HCT116 (cell line): ENCODE measurements around the gene DNAJC1. TPM values are rescaled to one million over a fixed set of nuclear protein-coding genes. Genes with fewer than 3 reads are reported as not detected.

ENCODE experiments used
- ATAC-seq: fragments of 200-7000 bp; cut with Tn5 transposase; 2 replicates; pipeline ENCODE4 v1.9.1; 2020; ENCODE audit warnings: mild to moderate bottlenecking, moderate library complexity
- BruUV-seq: library from RNA; stranded (reverse); fragments of 400-500 nt; replicated peaks from 2 replicates; lab custom pipeline; 2021; lab: Mats Ljungman, UMichigan
- CTCF ChIA-PET: fragments of 300-600 bp; sonication (Branson Sonifier 250); formaldehyde crosslinking; loops from one replicate; lab custom pipeline; 2021; ENCODE audit warnings: antibody characterized with exemption; lab: Charles Lee
- POLR2A ChIA-PET: fragments of 300-600, 350-600 bp; sonication (Branson Sonifier 250); formaldehyde crosslinking; loops from one replicate; lab custom pipeline; 2021; ENCODE audit warnings: antibody characterized with exemption; lab: Charles Lee
- RAD21 ChIA-PET, 2 experiments: fragments of 300-600 bp; sonication (Branson Sonifier 250); formaldehyde crosslinking; loops; one replicate each; lab custom pipeline; 2023; ENCODE audit warnings: low total read pairs in 2 of 2; ENCODE audit not compliant: uncharacterized antibody in 2 of 2, unreplicated experiment in 2 of 2, low non-redundant PET in 1 of 2; lab: Charles Lee
- DNase-seq: peaks from one replicate; pipeline ENCODE4 v3.0.0-alpha.2; 2010; ENCODE audit warnings: low read depth, low spot score
- H2AFZ ChIP-seq: fragments of 200-600 bp; shearing (Covaris generic), sonication (generic); 2 replicates; pipeline ENCODE4 v1.6.1; 2017; ENCODE audit warnings: low read depth, mixed run types, mixed read lengths, antibody characterized with exemption, low read length; ENCODE audit not compliant: poor library complexity, severe bottlenecking
- H3K27ac ChIP-seq: 2 replicates; pipeline ENCODE4 v1.5.1; 2012; ENCODE audit warnings: low read depth, low read length
- H3K27me3 ChIP-seq: fragments of 200-600 bp; sonication (generic); 2 replicates; pipeline ENCODE4 v1.6.1; 2016; ENCODE audit warnings: mixed run types, low read length, mixed read lengths; ENCODE audit not compliant: insufficient read depth
- H3K36me3 ChIP-seq, 2 experiments: fragments of 200-500 bp in 1 of 2; fragments of 200-600 bp in 1 of 2; sonication (Bioruptor generic) in 1 of 2; sonication (generic) in 1 of 2; 2 replicates each; pipeline versions ENCODE4 v1.5.1 to v1.6.1; 2014 to 2016; ENCODE audit warnings: low read length in 2 of 2, inconsistent platforms in 1 of 2, mixed read lengths in 1 of 2, mixed run types in 1 of 2; ENCODE audit not compliant: insufficient read depth in 2 of 2, control insufficient read depth in 1 of 2
- H3K4me1 ChIP-seq, 2 experiments: fragments of 200-600 bp in 1 of 2; sonication (generic) in 1 of 2; 2 replicates each; pipeline versions ENCODE4 v1.5.1 to v1.6.1; 2012 to 2017; ENCODE audit warnings: low read length in 2 of 2, inconsistent platforms in 1 of 2, mild to moderate bottlenecking in 1 of 2, mixed read lengths in 1 of 2, mixed run types in 1 of 2, moderate library complexity in 1 of 2; ENCODE audit not compliant: insufficient read depth in 2 of 2, control insufficient read depth in 1 of 2
- H3K4me2 ChIP-seq: fragments of 200-600 bp; sonication (generic); 2 replicates; pipeline ENCODE4 v1.6.1; 2017; ENCODE audit warnings: mixed run types, low read length, mixed read lengths
- H3K4me3 ChIP-seq, 2 experiments: fragments of 200-600 bp in 1 of 2; sonication (generic) in 1 of 2; replicated peaks in 1 of 2; 2 replicates each; pipeline ENCODE4 v1.5.1; 2011 to 2016; ENCODE audit warnings: low read length in 2 of 2, control low read depth in 1 of 2, low read depth in 1 of 2, mild to moderate bottlenecking in 1 of 2, mixed read lengths in 1 of 2, mixed run types in 1 of 2
- H3K79me2 ChIP-seq: fragments of 200-600 bp; sonication (generic); 2 replicates; pipeline ENCODE4 v1.6.1; 2017; ENCODE audit warnings: mild to moderate bottlenecking, mixed run types, low read length, moderate library complexity, mixed read lengths; ENCODE audit not compliant: insufficient read depth
- H3K9ac ChIP-seq: fragments of 200-600 bp; sonication (generic); 2 replicates; pipeline ENCODE4 v1.6.1; 2016; ENCODE audit warnings: low read length, mixed read lengths
- H3K9me2 ChIP-seq: fragments of 200-600 bp; sonication (generic), shearing (Covaris generic); 2 replicates; pipeline ENCODE4 v1.6.1; 2017; ENCODE audit warnings: mixed run types, mild to moderate bottlenecking, moderate library complexity; ENCODE audit not compliant: insufficient read depth
- H3K9me3 ChIP-seq, 2 experiments: fragments of 200-500 bp in 1 of 2; fragments of 200-600 bp in 1 of 2; sonication (Bioruptor generic) in 1 of 2; sonication (generic) in 1 of 2; 2 replicates each; pipeline ENCODE4 v1.6.1; 2014 to 2017; ENCODE audit warnings: low read length in 2 of 2, mixed read lengths in 2 of 2, inconsistent platforms in 1 of 2, low read depth in 1 of 2, mild to moderate bottlenecking in 1 of 2, mixed run types in 1 of 2, moderate library complexity in 1 of 2; ENCODE audit not compliant: control insufficient read depth in 1 of 2, insufficient read depth in 1 of 2
- H4K20me1 ChIP-seq: fragments of 200-600 bp; sonication (generic), shearing (Covaris generic); 2 replicates; pipeline ENCODE4 v1.6.1; 2017; ENCODE audit warnings: mixed run types, mild to moderate bottlenecking, moderate library complexity; ENCODE audit not compliant: insufficient read depth
- CBX3 ChIP-seq: IDR thresholded peaks from 2 replicates; pipeline ENCODE4 v1.6.1; 2012; ENCODE audit warnings: low read depth
- CEBPB ChIP-seq: IDR thresholded peaks from 2 replicates; pipeline ENCODE4 v1.6.1; 2012; ENCODE audit warnings: low read depth
- CTCF ChIP-seq, 3 experiments: fragments of 200-600 bp in 1 of 3; sonication (generic) in 1 of 3; IDR thresholded peaks in 2 of 3; conservative IDR thresholded peaks in 1 of 3; 2 replicates each; pipeline ENCODE4 v1.5.1; 2012 to 2017; ENCODE audit warnings: low read depth in 2 of 3, low read length in 2 of 3, antibody characterized with exemption in 1 of 3, borderline replicate concordance in 1 of 3, control low read depth in 1 of 3, mild to moderate bottlenecking in 1 of 3, mixed read lengths in 1 of 3, mixed run types in 1 of 3, moderate library complexity in 1 of 3; ENCODE audit not compliant: insufficient read depth in 1 of 3
- REST ChIP-seq: IDR thresholded peaks from 2 replicates; pipeline ENCODE4 v1.6.1; 2012; ENCODE audit warnings: low read depth
- ZNF274 ChIP-seq: fragments of 200-500 bp; sonication (Bioruptor generic); IDR thresholded peaks from 2 replicates; pipeline ENCODE4 v1.6.1; 2014; ENCODE audit warnings: mild to moderate bottlenecking, low read depth, low read length, inconsistent platforms
- intact Hi-C: fragments of 100-400 bp; cut with micrococcal nuclease; formaldehyde crosslinking; loops from 2 replicates; pipeline ENCODE4 v1.10.0; 2022
- total RNA-seq: library from RNA; stranded (reverse); gene quantifications from one replicate; pipeline ENCODE4 v1.2.1, GENCODE V29; 2021; ENCODE audit not compliant: unreplicated experiment

DNAJC1 gene
- total RNA-seq, 1 experiment from 2014 or later: 17.9 TPM

- intact Hi-C loops: no loop called here
- TF ChIP-seq ZNF274 (no peak), CTCF (IDR thresholded peaks at IDR 0.05 in 2 of 3, conservative IDR thresholded peaks at IDR 0.05 in 1 of 3; ENCODE audit: borderline replicate concordance in 1 of 3, insufficient read depth in 1 of 3, low read depth in 2 of 3, low read length in 2 of 3) (no peak), CEBPB (no peak), REST (no peak), CBX3 (no peak)
- TF ChIP-seq, all 23 proteins: peak for 0
- Histone ChIP-seq H3K27ac (no peak overlapping the region), H3K79me2 (peaks cover 59% of the 10 kb centered on the region), H3K36me3 (no peaks in the 10 kb centered on the region), H2AFZ (no peak overlapping the region), H3K4me3 (no peak overlapping the region), H3K9me2 (no peaks in the 10 kb centered on the region), H3K27me3 (no peaks in the 10 kb centered on the region), H3K9ac (no peak overlapping the region), H3K9me3 (no peaks in the 10 kb centered on the region), H3K4me2 (no peak overlapping the region), H4K20me1 (no peaks in the 10 kb centered on the region), H3K4me1 (peaks cover 0 to 6% of the 10 kb centered on the region in 2 experiments; a peak in 1 of 4 replicates)
- BruUV-seq: no TSS peak
- DNase-seq (no peak), ATAC-seq (no peak)
- POLR2A ChIA-PET: no interaction called here
- RAD21 ChIA-PET: no interaction called here
- CTCF ChIA-PET: no interaction called here
These were observed 296.0 kb downstream of the DNAJC1 start for GRCh38 chr10:21707498-21707897.

Other genes starting within 250 kb of the DNAJC1 start
- not detected for gene EBLN1, start 214.3 kb upstream of the DNAJC1 start, total RNA-seq